ENCODE results near the gene CRHR1.
A peak's percentile ranks its signal among the peaks of the same experiment; 100 is the strongest.

The CRHR1 gene

GRCh38 chr17:45821147-45821546, 37.0 kb downstream of the CRHR1 start:
- H4K20me1 ChIP-seq (ENCODE audit: insufficient read depth, low read length) = no peaks in the 10 kb centered on the region
- peaks cover 39% of the 10 kb centered on the region for H3K27me3 ChIP-seq (replicated peaks; ENCODE audit: insufficient read depth, low read length)
- H3K79me2 ChIP-seq (ENCODE audit: low read length) = no peaks in the 10 kb centered on the region
- no peak overlapping the region for H3K27ac ChIP-seq (ENCODE audit: low read length)
- H2AFZ ChIP-seq (ENCODE audit: low read length) = no peak overlapping the region
- H3K9ac ChIP-seq (ENCODE audit: low read length) = no peak overlapping the region
- no peak overlapping the region for H3K4me2 ChIP-seq (ENCODE audit: low read depth, low read length)
- DNase-seq = no peak
- no peak overlapping the region for H3K4me3 ChIP-seq (ENCODE audit: low read length)
- 0 out of 2 replicates have a peak, but pooled peaks cover 2% of the 10 kb centered on the region for H3K4me1 ChIP-seq (ENCODE audit: low read length)
- no peaks in the 10 kb centered on the region for H3F3A ChIP-seq (ENCODE audit: insufficient read depth, low read length)
- no peaks in the 10 kb centered on the region for H3K9me3 ChIP-seq (replicated peaks; ENCODE audit: insufficient read depth, low read length)
- H3K36me3 ChIP-seq (replicated peaks; ENCODE audit: insufficient read depth, low read length) = no peaks in the 10 kb centered on the region
- TF ChIP-seq, protein P1, sequence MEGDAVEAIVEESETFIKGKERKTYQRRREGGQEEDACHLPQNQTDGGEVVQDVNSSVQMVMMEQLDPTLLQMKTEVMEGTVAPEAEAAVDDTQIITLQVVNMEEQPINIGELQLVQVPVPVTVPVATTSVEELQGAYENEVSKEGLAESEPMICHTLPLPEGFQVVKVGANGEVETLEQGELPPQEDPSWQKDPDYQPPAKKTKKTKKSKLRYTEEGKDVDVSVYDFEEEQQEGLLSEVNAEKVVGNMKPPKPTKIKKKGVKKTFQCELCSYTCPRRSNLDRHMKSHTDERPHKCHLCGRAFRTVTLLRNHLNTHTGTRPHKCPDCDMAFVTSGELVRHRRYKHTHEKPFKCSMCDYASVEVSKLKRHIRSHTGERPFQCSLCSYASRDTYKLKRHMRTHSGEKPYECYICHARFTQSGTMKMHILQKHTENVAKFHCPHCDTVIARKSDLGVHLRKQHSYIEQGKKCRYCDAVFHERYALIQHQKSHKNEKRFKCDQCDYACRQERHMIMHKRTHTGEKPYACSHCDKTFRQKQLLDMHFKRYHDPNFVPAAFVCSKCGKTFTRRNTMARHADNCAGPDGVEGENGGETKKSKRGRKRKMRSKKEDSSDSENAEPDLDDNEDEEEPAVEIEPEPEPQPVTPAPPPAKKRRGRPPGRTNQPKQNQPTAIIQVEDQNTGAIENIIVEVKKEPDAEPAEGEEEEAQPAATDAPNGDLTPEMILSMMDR (IDR thresholded peaks at IDR 0.05; ENCODE audit: low read length) = no peak
- TF ChIP-seq EZH2 (optimal IDR thresholded peaks at IDR 0.05; ENCODE audit: low read depth, low read length) (no peak), EZH2phosphoT487 (IDR thresholded peaks at IDR 0.05; ENCODE audit: low read length) (no peak)
- no peaks in the 10 kb centered on the region for H3K9me2 ChIP-seq (replicated peaks; ENCODE audit: insufficient read depth, low read length)

DNA sequence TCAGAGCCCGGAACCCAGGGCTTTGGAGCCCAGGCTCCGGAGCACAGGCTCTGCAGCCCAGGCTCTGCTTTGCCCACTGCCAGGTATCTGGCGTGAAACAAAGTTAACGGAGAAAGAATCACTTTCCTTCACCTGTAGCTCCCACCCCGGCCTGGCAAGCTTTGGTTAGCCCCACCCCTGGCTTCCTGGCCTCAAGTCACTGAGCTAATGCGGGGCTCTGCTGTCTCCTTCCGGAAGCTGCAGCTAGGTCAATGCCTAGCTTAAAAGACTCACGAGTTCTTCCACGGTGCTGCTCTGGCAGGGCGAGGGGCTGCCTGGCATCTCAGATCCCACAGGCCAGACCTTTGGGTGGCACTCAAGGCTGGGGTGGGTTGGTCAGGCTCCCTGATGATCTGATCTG, 39.5 kb downstream of the CRHR1 start:
- Histone ChIP-seq H3K9ac (ENCODE audit: low read length) (no peak overlapping the region), H3F3A (ENCODE audit: insufficient read depth, low read length) (no peaks in the 10 kb centered on the region), H3K9me2 (replicated peaks; ENCODE audit: insufficient read depth, low read length) (no peaks in the 10 kb centered on the region), H3K9me3 (replicated peaks; ENCODE audit: insufficient read depth, low read length) (no peaks in the 10 kb centered on the region), H3K36me3 (replicated peaks; ENCODE audit: insufficient read depth, low read length) (no peaks in the 10 kb centered on the region), H3K4me1 (ENCODE audit: low read length) (0 out of 2 replicates have a peak, but pooled peaks cover 2% of the 10 kb centered on the region), H4K20me1 (ENCODE audit: insufficient read depth, low read length) (no peaks in the 10 kb centered on the region), H3K27ac (ENCODE audit: low read length) (no peak overlapping the region), H3K79me2 (ENCODE audit: low read length) (no peaks in the 10 kb centered on the region), H3K27me3 (replicated peaks; ENCODE audit: insufficient read depth, low read length) (peaks cover 61% of the 10 kb centered on the region), H3K4me3 (ENCODE audit: low read length) (no peak overlapping the region), H2AFZ (ENCODE audit: low read length) (peak overlapping the region; percentile 61; the same call in 1 of the 2 replicates), H3K4me2 (ENCODE audit: low read depth, low read length) (peak overlapping the region; percentile 44; the same call in 1 of the 2 replicates)
- TF ChIP-seq, protein P1 (IDR thresholded peaks at IDR 0.05; ENCODE audit: low read length) = no peak
- TF ChIP-seq EZH2 (optimal IDR thresholded peaks at IDR 0.05; ENCODE audit: low read depth, low read length) = no peak
- TF ChIP-seq EZH2phosphoT487 (IDR thresholded peaks at IDR 0.05; ENCODE audit: low read length) = no peak
- DNase-seq = peak; percentile 63

- Histone ChIP-seq H3K27me3 (replicated peaks; ENCODE audit: insufficient read depth, low read length) (peaks cover 66% of the 10 kb centered on the region), H3F3A (ENCODE audit: insufficient read depth, low read length) (no peaks in the 10 kb centered on the region), H3K9ac (ENCODE audit: low read length) (no peak overlapping the region), H2AFZ (ENCODE audit: low read length) (no peak overlapping the region), H3K27ac (ENCODE audit: low read length) (no peak overlapping the region), H3K4me2 (ENCODE audit: low read depth, low read length) (no peak overlapping the region), H3K9me3 (replicated peaks; ENCODE audit: insufficient read depth, low read length) (no peaks in the 10 kb centered on the region), H3K9me2 (replicated peaks; ENCODE audit: insufficient read depth, low read length) (no peaks in the 10 kb centered on the region), H3K4me1 (ENCODE audit: low read length) (0 out of 2 replicates have a peak, but pooled peaks cover 2% of the 10 kb centered on the region), H3K4me3 (ENCODE audit: low read length) (no peak overlapping the region), H4K20me1 (ENCODE audit: insufficient read depth, low read length) (no peaks in the 10 kb centered on the region), H3K79me2 (ENCODE audit: low read length) (no peaks in the 10 kb centered on the region), H3K36me3 (replicated peaks; ENCODE audit: insufficient read depth, low read length) (no peaks in the 10 kb centered on the region)
- TF ChIP-seq EZH2 (optimal IDR thresholded peaks at IDR 0.05; ENCODE audit: low read depth, low read length) = no peak
- TF ChIP-seq, protein P1 (IDR thresholded peaks at IDR 0.05; ENCODE audit: low read length) = no peak
- no peak for TF ChIP-seq EZH2phosphoT487 (IDR thresholded peaks at IDR 0.05; ENCODE audit: low read length)
- DNase-seq = no peak
These were observed 40.4 kb downstream of the CRHR1 start for GRCh38 chr17:45824475-45824874.
